Rectal smooth muscle tissue (tissue), 1 donor: ENCODE results near the gene PTPRA.
"Not testable (repeated sequence)": the region's sequence is repeated elsewhere in the genome, so short reads cannot be mapped to it uniquely, and the experiment has no call there.

Experiments used
- H3K27ac ChIP-seq: one replicate; pipeline ENCODE4 v1.7.0; 2013; ENCODE audit warnings: low read depth, low read length, inconsistent platforms
- H3K27me3 ChIP-seq: one replicate; pipeline ENCODE4 v1.7.0; 2013; ENCODE audit warnings: low read length; ENCODE audit not compliant: control insufficient read depth, insufficient read depth
- H3K36me3 ChIP-seq: one replicate; pipeline ENCODE4 v1.7.0; 2013; ENCODE audit warnings: low read length; ENCODE audit not compliant: control insufficient read depth, insufficient read depth
- H3K4me1 ChIP-seq: one replicate; pipeline ENCODE4 v1.7.0; 2013; ENCODE audit warnings: low read length; ENCODE audit not compliant: control insufficient read depth, insufficient read depth
- H3K4me3 ChIP-seq: one replicate; pipeline ENCODE4 v1.7.0; 2013; ENCODE audit warnings: low read length
- H3K9ac ChIP-seq: one replicate; pipeline ENCODE4 v1.7.0; 2013; ENCODE audit warnings: low read length

PTPRA gene

DNA sequence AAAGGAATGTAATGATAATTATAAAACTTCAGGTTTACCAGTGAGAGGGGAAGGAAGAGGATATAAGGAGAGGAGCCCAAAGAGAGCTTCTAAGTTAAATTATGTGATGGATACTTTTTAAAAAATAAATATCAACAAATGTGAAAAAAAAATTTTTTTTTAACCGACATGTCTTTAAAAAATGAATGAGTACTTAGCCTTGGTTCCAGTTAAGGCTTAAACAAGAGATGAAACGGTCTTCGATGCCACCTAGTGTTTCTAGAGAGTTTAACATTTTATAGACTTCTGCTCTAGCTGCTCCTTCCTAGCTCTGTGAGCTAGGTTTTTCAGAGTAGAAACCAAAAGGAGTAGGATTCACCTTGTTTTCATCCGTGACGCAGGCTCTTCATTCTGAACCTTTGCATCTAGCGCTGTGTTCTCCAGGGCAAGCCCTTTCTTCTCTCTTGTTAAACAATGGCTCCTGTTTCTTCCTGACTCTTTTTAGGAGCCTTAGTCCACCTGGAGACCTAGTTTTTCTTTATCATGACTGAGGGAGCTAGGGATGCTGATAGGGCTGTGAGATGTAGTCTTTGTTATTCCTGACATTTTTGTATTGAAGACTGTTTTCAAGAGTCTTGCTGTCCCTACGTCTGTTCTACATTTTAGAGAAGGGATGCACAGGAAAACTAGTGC lies 127.7 kb downstream of the PTPRA start:
- no peak overlapping the region for H3K4me3 ChIP-seq
- H3K4me1 ChIP-seq: no peaks in the 10 kb centered on the region
- no peaks in the 10 kb centered on the region for H3K36me3 ChIP-seq
- H3K9ac ChIP-seq: no peak overlapping the region
- no peak overlapping the region for H3K27ac ChIP-seq
- H3K27me3 ChIP-seq: no peaks in the 10 kb centered on the region

DNA sequence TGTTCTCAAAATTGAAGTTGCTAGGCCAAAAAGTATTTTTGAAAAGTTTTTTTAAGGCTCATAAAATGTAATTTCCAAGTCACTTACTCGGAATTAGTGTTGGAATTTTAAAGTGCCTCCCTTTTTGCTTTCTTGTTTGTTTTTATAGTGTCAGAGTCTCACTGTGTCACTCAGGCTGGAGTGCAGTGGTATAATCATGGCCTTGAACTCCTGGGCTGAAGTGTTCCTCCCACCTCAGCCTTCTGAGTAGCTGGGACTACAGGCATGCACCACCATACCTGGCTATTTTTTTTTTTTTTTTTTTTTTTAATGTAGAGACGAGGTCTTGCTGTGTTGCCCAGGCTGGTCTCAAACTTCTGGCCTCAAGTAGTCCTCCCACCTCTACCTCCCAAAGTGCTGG lies 130.1 kb downstream of the PTPRA start:
- Histone ChIP-seq H3K9ac (no peak overlapping the region), H3K36me3 (peaks cover 4% of the 10 kb centered on the region), H3K4me3 (no peak overlapping the region), H3K27ac (no peak overlapping the region), H3K27me3 (no peaks in the 10 kb centered on the region), H3K4me1 (no peaks in the 10 kb centered on the region)

DNA sequence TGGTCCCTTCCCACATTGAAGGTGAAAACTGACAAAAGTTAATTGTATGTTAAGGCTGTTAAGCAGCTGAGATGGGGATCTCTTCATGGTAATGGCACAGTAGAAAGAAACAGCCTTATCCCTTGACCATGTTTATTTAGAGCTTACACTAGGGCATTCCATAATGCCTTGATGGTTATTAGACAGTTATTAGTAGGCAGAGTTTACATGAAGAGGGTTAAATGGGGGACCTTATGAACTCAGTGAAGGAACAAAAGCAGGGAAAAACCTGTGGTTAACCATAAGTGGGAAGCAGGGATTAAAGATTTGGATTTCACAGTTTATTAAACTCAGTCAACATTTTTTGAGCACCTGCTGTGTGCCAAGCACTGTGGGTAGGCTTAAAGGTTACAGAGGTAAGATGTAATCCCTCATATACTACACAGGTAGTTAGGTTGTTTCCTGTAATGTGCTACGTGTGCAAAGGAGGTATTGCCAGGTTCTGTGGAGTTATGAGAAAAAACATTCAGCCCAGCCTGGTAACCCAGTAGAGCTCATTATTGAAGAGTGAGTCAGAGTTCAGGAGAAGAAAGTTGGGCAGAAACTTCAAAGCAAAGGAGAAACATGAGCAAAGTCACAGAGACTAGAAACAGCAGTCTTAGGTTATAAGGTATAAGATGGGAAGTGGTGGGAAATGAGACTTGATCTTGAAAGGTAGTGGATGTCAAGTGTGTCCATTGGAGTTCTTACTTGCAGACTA lies 137.9 kb downstream of the PTPRA start:
- H3K36me3 ChIP-seq: peaks cover 8% of the 10 kb centered on the region
- H3K4me3 ChIP-seq: no peak overlapping the region
- no peak overlapping the region for H3K27ac ChIP-seq
- no peaks in the 10 kb centered on the region for H3K4me1 ChIP-seq
- H3K9ac ChIP-seq: no peak overlapping the region
- no peaks in the 10 kb centered on the region for H3K27me3 ChIP-seq

DNA sequence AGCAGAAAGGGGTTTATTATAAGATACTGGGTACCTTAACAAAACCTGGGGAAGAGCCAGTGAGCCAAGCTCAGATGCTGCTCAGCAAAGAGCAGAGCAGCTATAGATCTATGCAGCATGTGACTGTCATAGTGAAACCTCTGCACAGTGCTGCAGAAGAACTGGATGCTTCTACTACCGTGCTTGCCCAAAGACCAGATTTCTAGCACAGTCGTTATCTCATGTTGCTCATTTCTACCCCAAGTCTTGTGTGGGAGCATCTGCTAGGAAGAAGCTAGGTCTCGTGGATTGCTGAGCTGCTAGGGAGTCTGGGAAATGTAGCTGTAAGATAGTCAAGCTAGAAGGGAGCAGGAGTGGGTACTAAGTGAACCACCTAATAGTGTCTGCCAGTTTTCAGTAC lies 138.5 kb downstream of the PTPRA start:
- H3K27ac ChIP-seq: no peak overlapping the region
- H3K36me3 ChIP-seq: peaks cover 8% of the 10 kb centered on the region
- no peaks in the 10 kb centered on the region for H3K4me1 ChIP-seq
- no peak overlapping the region for H3K9ac ChIP-seq
- no peaks in the 10 kb centered on the region for H3K27me3 ChIP-seq
- H3K4me3 ChIP-seq: no peak overlapping the region

DNA sequence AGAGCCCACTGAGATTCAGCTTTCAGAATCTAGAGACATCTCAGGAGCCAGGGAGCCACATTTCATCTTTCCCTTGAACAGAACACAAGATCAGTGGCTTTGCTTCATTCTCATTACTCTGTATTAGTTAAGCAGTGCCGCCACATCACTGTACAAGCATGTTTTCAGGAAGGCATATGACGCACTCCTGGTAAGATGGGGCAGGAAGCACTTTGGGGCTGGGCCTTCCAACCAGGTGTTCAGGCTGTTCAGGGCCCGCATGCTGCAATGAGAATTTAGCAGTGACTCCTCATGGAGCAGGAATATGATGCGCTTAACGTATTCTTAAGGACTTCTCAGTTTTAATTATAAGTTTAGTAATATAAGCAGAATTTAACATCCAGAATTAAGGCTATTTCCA lies 140.5 kb downstream of the PTPRA start:
- Histone ChIP-seq H3K27me3 (no peaks in the 10 kb centered on the region), H3K36me3 (peaks cover 8% of the 10 kb centered on the region), H3K4me3 (no peak overlapping the region), H3K27ac (no peak overlapping the region), H3K9ac (no peak overlapping the region), H3K4me1 (no peaks in the 10 kb centered on the region)

DNA sequence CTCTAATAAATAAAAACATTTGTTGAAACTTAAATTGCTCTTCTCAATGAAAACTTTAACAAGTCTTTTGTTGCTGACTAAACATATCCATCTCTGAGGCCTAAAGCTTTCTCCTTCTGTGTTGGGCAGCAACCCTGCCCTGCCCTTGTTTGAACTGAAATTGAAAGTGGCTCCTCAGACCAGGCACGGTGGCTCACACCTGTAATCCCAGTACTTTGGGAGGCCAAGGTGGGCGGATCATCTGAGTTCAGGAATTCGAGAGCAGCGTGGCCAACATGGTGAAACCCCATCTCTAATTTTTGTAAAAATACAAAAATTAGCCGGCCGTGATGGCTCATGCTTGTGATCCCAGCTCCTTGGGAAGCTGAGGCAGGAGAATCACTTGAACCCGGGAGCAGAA lies 140.9 kb downstream of the PTPRA start:
- Histone ChIP-seq H3K4me3 (no peak overlapping the region), H3K36me3 (peaks cover 8% of the 10 kb centered on the region), H3K4me1 (no peaks in the 10 kb centered on the region), H3K9ac (no peak overlapping the region), H3K27me3 (no peaks in the 10 kb centered on the region), H3K27ac (no peak overlapping the region)

DNA sequence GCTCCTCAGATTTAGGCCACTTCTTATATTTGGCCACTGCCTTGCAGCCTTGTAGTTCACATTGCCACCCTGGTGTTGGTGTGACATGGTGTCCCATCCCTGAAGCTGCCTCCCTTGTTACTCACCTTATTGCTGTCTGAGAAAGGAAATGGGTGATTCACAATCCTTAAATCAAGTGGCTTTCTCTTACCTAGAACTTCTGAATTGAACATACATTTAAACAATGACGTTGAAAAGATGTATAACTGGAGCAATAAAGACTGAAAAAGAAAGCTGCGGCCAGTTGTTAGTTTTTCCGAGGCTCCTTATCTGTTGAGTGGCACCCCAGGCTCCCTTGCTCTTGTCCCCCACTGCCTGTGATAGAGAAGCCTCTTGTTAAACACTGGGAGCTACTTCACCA lies 141.4 kb downstream of the PTPRA start:
- no peak overlapping the region for H3K4me3 ChIP-seq
- no peak overlapping the region for H3K9ac ChIP-seq
- H3K36me3 ChIP-seq: peaks cover 8% of the 10 kb centered on the region
- no peak overlapping the region for H3K27ac ChIP-seq
- H3K27me3 ChIP-seq: no peaks in the 10 kb centered on the region
- H3K4me1 ChIP-seq: no peaks in the 10 kb centered on the region

DNA sequence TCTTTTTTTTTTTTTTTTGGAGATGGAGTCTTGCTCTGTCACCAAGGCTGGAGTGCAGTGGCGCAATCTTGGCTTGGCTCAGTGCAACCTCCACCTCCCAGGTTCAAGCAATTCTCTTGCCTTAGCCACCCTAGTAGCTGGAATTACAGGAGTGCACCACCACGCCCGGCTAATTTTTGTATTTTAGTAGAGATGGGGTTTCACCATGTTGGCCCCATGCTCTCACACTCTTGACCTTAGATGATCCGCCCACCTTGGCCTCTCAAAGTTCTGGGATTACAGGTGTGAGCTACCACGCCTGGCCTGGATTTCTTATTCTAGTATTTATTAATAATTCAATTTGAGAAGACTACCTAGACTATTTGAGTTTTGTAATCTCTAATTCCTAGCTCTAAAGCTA lies 142.0 kb downstream of the PTPRA start:
- H3K27me3 ChIP-seq, H3K4me3 ChIP-seq, H3K36me3 ChIP-seq, H3K4me1 ChIP-seq, H3K9ac ChIP-seq, H3K27ac ChIP-seq: not testable (repeated sequence)

DNA sequence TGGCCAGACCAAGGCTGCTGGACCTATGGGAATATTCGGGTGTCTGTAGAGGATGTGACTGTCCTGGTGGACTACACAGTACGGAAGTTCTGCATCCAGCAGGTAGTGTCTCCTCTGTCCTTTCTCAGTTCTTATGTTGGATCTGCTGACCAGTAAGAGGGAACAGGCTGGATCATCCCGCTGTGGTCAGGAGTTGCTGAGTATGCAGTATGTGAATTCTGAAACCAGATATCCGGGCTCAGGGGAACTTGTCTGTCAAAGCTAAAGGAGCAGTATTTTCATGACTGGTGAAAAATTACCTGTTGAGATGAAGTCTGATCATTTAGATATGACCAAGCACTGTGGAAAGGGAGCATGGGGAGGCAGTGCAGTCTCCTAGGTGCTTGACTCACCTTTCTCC lies 148.0 kb downstream of the PTPRA start:
- H3K9ac ChIP-seq: no peak overlapping the region
- no peak overlapping the region for H3K27ac ChIP-seq
- H3K27me3 ChIP-seq: no peaks in the 10 kb centered on the region
- no peaks in the 10 kb centered on the region for H3K4me1 ChIP-seq
- no peak overlapping the region for H3K4me3 ChIP-seq
- peaks cover 33% of the 10 kb centered on the region for H3K36me3 ChIP-seq

DNA sequence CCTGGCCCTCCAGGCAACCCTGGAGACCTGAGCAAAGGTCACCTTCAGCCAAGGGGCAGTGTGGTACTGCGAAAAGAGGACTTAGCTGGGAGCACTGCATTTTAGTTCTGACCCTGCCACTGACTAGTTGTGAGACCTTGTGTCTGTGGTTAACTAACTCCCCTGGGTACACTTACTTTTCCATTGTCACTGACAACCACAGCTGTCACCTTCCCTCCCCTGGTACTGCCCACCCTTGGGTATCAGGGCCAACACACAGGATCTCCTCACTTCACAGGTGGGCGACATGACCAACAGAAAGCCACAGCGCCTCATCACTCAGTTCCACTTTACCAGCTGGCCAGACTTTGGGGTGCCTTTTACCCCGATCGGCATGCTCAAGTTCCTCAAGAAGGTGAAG lies 148.5 kb downstream of the PTPRA start:
- no peaks in the 10 kb centered on the region for H3K27me3 ChIP-seq
- peaks cover 38% of the 10 kb centered on the region for H3K36me3 ChIP-seq
- no peak overlapping the region for H3K4me3 ChIP-seq
- no peak overlapping the region for H3K9ac ChIP-seq
- H3K4me1 ChIP-seq: no peaks in the 10 kb centered on the region
- H3K27ac ChIP-seq: no peak overlapping the region

DNA sequence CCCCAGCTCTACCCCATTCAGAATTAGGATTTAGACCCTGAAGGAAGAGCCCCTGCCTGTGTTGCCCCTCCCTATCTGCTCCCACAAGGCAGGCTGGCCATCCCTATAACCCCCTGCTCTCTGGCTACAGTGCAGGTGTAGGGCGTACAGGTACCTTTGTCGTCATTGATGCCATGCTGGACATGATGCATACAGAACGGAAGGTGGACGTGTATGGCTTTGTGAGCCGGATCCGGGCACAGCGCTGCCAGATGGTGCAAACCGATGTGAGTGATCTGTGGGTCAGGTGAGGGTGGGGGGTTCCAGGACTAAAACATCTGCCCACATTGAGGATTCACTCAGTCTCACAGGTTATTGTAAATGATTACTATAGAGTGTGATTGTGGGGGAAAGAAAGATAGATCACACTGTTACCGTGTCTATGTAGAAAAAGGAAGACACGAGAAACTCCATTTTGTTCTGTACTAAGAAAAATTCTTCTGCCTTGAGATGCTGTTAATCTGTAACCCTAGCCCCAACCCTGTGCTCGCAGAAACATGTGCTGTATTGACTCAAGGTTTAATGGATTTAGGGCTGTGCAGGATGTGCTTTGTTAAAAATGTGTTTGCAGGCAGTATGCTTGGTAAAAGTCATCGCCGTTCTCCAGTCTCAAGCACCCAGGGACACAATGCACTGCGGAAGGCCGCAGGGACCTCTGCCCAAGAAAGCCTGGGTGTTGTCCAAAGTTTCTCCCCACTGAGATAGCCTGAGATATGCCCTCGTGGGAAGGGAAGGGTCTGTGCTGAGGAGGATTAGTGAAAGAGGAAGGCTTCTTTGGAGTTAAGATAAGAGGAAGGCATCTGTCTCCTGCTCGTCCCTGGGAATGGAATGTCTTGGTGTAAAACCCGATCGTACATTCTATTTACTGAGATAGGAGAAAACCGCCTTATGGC lies 149.5 kb downstream of the PTPRA start:
- not testable (repeated sequence) for H3K4me3 ChIP-seq, H3K27me3 ChIP-seq, H3K4me1 ChIP-seq, H3K27ac ChIP-seq, H3K9ac ChIP-seq
- peaks cover 45% of the 10 kb centered on the region for H3K36me3 ChIP-seq

DNA sequence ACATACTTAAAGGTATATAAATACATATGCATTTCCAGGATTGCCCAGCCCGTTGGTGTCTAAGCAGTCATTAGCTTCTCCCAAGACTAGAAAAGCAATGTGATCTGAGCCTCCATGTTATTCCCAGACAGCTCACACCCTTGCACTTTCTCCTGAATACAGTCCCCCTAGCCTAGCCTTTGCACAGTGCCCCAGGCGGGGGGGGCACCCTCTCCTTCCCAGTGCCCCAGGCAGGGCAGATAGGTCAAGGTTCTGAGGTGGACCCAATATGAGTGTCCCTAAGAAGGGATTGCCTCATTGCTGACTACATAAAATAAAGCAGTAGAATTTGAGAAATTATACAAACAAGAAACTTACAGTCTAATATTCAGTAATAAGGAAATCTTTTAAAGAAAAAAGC lies 154.7 kb downstream of the PTPRA start:
- Histone ChIP-seq H3K36me3 (peaks cover 33% of the 10 kb centered on the region), H3K4me1 (no peaks in the 10 kb centered on the region), H3K4me3 (no peak overlapping the region), H3K9ac (no peak overlapping the region), H3K27ac (no peak overlapping the region), H3K27me3 (no peaks in the 10 kb centered on the region)
